Fibroblast of villous mesenchyme (primary cell): Measurements from ENCODE around the gene STAT5B. TPM values are rescaled to one million over a fixed set of nuclear protein-coding genes. Genes with fewer than 3 reads are reported as not detected.

ENCODE experiments used
- DNase-seq: peaks from one replicate; pipeline ENCODE4 v3.0.0-alpha.2; 2010; ENCODE audit warnings: low read depth
- H3K4me3 ChIP-seq: 2 replicates; pipeline ENCODE4 v1.5.1; 2011; ENCODE audit warnings: low read depth, mild to moderate bottlenecking, low read length
- CTCF ChIP-seq: IDR thresholded peaks from 2 replicates; pipeline ENCODE4 v1.5.1; 2012; ENCODE audit warnings: low read depth, mild to moderate bottlenecking, low read length; ENCODE audit not compliant: insufficient read depth
- total RNA-seq: library from RNA; depleted of rRNA; stranded (reverse); fragments of >200 nt; gene quantifications from 2 replicates; pipeline ENCODE4 v1.2.3, GENCODE V29; 2012

STAT5B gene
- total RNA-seq, 1 donor: 38.4 TPM

DNA sequence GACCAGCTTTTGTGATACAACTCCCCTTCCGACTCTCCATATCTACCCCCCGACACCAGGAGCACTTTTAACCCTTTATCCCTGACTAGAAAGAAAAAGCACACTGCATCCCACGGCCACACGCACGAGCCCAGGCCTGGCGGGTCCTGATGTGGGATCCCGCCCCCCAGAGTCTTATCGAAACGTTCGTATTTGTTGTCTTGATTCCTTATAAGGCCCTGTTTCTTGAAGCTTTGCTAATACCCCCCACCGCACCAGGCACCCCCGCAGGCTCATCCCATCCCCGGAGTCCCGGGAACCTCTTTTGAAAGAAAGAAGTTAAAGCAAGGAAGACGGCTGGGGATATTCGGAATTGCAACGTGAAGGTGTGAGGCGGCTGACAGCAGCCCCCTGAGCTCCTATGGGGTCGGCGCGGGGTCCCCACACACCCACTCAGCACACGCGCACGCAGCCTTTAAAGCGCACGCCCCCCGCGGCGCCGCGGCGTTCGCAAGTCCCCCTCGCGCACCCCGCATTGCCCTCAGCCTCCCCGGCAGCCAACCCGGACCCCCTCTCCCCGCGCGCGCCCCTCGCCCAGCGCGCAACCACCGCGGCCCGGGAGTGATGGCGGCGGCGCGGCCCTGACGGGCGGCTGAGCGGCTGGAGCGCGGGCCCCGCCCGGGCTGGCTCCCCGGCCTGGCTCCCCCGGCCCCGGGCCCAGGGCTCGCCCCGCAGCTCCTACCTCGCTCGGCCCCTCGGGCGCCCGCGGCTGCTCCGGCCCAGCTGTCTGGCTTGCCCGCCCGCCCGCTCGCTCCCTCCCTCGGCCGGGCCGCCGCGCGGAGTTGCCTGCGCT is 448 bp downstream of the STAT5B start:
- peak; percentile 49 for DNase-seq
- H3K4me3 ChIP-seq: peak overlapping the region; percentile 82
- no peak for TF ChIP-seq CTCF

DNA sequence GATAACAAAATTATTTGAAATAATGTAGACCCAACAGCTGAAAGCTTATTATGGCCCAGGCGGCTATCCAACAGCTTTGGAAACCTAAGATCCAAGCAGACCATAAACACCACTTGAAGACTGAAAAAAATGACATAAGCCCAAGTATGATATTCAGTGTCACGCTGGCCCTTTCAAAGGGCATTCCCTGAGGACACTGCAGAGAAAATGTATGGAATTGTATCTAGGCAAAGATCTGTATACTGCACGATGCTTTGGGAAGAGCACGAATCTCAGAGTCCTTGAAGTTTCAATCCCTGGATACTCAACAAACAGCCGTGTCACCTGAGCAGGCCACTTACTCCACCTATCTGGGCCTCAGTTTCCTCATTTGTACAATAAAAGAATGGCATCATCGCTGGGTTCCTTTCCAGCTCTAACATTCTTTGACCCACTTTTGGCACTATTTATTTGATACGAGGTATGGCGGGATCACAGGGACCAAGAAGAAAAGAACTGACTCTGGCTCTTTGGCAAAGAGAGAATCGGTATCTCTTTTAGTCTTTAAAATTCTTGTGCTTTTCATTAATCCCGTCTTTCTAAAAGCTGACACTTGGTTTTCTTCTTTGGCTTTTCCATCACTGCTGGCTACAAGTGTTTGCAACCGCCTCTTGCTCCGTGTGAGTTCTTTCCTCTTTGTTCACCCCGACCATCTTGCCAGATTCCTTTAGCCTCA is 1.2 kb downstream of the STAT5B start:
- peak overlapping the region; percentile 82 for H3K4me3 ChIP-seq
- no peak for DNase-seq
- no peak for TF ChIP-seq CTCF

DNA sequence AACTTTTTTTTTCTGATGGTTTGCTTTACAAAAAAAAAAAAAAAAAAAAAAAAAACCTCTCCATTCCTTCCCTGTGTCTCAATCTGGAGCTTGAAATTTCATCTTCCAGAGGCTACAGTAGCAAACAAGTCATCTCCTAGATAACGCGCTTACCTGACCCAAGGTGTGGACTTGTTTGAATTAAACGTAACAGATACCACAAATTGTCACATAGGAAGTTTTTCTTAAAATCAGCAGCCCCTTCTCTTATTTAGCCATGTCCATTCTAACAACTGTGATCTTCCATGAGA is 2.0 kb downstream of the STAT5B start:
- DNase-seq: no peak
- H3K4me3 ChIP-seq: no peak overlapping the region

DNA sequence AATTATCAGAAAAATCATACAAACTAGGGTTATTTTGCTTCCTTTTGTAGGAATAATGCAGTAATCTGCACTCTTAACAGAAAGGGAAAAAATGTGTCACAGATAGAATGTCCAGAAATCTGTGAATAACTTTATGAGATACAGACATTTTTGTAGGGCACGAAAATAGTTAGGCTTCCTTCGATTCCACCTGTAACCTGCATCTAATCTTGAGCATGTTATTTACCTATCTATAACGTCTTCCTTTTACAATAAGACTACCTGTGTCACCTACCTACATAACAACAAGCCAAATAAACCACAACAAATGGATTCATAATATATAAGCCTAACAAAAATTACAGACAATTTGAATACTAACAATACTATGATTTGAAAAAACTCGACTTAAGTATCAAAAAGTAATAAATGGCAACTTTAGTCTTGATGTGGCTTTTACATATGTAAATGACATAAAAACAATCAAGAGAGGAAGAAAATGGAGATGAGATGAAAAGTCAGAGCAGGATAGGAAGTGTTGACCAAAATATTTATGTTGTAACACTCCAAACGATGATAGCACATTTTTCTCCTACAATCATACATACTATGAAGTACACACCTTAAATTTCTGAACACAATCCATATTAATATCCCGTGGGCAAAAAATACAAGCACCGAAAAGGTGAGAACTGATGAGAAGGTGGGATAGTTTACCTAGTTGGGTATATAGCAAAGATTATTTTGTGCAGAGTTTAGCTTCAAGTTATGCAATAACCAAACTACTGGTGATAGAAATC is 2.5 kb downstream of the STAT5B start:
- no peak for DNase-seq
- TF ChIP-seq CTCF: no peak
- H3K4me3 ChIP-seq: no peak overlapping the region

More for the DNA sequence above, 2.0 kb downstream of the STAT5B start:
- TF ChIP-seq CTCF: no peak

DNA sequence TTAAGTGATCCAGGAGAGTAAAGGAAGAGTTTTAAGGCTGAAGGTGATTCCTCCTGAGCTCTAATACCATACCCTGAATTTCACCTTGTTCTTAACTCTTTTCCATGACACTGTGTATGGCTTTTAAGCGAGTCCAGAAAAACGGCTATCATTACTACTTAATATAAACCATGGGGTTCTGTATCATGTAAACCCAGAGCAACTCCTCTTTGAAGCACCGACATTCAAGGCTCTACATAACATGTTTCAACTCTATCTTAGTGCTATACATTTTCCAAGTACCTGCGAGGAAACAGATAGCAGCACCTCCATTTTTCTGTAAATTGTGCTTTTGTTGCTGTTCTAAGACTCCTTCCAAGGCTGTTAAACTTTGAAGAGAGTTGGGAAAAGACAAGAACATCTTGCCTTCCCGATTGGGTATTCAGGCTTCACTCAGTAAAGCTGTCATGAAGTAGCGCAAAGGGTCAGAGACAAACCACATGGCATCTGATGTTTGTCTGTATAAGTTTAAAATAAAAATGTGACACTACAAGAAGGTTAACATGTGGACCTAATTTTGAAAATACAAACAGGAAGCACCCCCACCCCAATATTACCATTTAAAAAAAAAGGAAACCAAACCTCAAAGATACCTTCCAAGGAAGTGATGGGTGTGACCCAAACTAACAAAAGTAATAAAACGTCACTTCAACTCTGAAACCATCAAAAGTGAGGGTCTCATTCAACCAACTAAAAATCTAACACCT is 3.9 kb downstream of the STAT5B start:
- TF ChIP-seq CTCF: no peak
- DNase-seq: no peak
- H3K4me3 ChIP-seq: no peak overlapping the region

GRCh38 chr17:42271779-42272035 is 4.5 kb downstream of the STAT5B start:
- no peak for DNase-seq
- H3K4me3 ChIP-seq: no peak overlapping the region
- no peak for TF ChIP-seq CTCF
